ENCODE data around the gene TMEM270. TPM values are rescaled to one million over a fixed set of nuclear protein-coding genes. Genes with fewer than 3 reads are reported as not detected.

Gene TMEM270
- total and polyA plus RNA-seq, 2 donors (not counting 1 experiment from before 2014, with no cell fraction given) = not detected

DNA sequence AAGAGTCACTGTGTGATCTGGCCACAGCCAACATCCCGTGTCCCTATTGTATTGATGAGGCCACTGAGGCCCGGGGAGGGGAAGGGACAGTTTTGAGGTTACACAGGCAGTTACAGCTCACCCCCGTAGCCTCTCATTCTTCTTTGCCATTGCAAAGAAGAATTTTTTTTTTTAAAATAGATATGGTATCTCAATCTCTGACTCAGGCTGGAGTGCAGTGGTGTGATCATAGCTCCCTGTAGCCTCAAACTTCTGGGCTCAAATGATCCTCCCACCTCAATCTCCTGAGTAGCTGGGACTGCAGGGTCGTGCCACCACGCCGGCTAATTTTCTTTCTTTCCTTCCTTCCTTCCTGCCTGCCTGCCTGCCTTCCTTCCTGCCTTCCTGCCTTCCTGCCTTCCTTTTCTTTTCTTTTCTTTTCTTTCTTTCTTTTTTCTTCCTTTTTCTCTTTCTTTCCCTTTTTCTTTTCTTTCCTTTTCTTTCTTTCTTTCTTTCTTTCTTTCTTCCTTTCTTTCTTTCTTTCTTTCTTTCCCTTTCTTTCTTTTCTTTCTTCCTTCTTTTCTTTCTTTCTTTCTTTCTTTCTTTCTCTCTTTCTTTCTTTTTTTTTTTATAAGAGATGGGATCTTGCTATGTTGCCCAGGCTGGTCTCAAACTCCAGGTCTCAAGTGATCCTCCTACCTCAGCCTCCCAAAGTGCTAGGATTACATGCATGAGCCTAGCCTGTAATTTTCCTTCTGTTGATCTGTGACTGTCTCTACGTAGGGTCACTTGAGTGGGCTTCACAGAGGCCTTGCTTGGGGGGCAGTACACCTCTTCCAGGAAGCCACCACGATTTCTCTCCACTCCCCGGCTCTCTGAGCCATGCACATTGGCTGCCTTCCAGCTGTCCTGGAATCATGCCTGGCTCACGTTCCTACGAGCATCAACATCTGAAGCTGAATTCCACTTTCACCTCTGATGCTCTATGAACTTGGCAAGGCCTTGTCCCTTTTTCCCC lies 31.3 kb downstream of the TMEM270 start:
- no peak overlapping the region for H3K4me3 ChIP-seq (ENCODE audit: control extremely low read depth in 1 of 5, extremely low read depth in 1 of 5, insufficient read depth in 1 of 5, low read depth in 2 of 5, low read length in 4 of 5)
- H3K79me2 ChIP-seq (ENCODE audit: control insufficient read depth, insufficient read depth, low read length) = no peaks in the 10 kb centered on the region
- peaks cover 0 to 6% (median 0%) of the 10 kb centered on the region in 4 experiments for H3K27me3 ChIP-seq (replicated peaks in 1 of 4; ENCODE audit: control extremely low read depth in 1 of 4, control insufficient read depth in 3 of 4, insufficient read depth in 4 of 4, low read length in 3 of 4)
- ChIA-PET POLR2A (no interaction called here), CTCF (no interaction called here)
- TF ChIP-seq, protein P1, sequence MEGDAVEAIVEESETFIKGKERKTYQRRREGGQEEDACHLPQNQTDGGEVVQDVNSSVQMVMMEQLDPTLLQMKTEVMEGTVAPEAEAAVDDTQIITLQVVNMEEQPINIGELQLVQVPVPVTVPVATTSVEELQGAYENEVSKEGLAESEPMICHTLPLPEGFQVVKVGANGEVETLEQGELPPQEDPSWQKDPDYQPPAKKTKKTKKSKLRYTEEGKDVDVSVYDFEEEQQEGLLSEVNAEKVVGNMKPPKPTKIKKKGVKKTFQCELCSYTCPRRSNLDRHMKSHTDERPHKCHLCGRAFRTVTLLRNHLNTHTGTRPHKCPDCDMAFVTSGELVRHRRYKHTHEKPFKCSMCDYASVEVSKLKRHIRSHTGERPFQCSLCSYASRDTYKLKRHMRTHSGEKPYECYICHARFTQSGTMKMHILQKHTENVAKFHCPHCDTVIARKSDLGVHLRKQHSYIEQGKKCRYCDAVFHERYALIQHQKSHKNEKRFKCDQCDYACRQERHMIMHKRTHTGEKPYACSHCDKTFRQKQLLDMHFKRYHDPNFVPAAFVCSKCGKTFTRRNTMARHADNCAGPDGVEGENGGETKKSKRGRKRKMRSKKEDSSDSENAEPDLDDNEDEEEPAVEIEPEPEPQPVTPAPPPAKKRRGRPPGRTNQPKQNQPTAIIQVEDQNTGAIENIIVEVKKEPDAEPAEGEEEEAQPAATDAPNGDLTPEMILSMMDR (IDR thresholded peaks at IDR 0.05) = no peak
- no peak for TF ChIP-seq EZH2 (IDR thresholded peaks at IDR 0.05; ENCODE audit: borderline replicate concordance, insufficient read depth, low read depth, low read length, poor library complexity, severe bottlenecking)
- intact Hi-C loops (cut with micrococcal nuclease) = no loop called here
- no peak overlapping the region for H3K4me2 ChIP-seq (replicated peaks; ENCODE audit: low read depth, low read length, poor library complexity, severe bottlenecking)
- H3K36me3 ChIP-seq (replicated peaks in 1 of 2; ENCODE audit: control extremely low read depth in 1 of 2, control insufficient read depth in 1 of 2, extremely low read depth in 1 of 2, insufficient read depth in 2 of 2, low read length in 1 of 2) = no peaks in the 10 kb centered on the region
- H3K4me1 Mint-ChIP-seq = no peaks in the 10 kb centered on the region
- H3K27ac Mint-ChIP-seq = no peak overlapping the region
- H4K20me1 ChIP-seq (ENCODE audit: control insufficient read depth, insufficient read depth, low read length, poor library complexity, severe bottlenecking) = no peaks in the 10 kb centered on the region
- H2AFZ ChIP-seq (ENCODE audit: insufficient read depth, low read depth, low read length, poor library complexity, severe bottlenecking) = no peak overlapping the region
- no peak overlapping the region for H3K4me3 Mint-ChIP-seq
- 52% methylated on average over 7 of the region's 11 CpGs for WGBS (ENCODE audit: insufficient coverage)
- peaks cover 2% of the 10 kb centered on the region for H3K9me3 Mint-ChIP-seq (ENCODE audit: insufficient read depth)
- H3K27me3 Mint-ChIP-seq = peaks cover 20% of the 10 kb centered on the region
- peaks cover 0 to 7% (median 0%) of the 10 kb centered on the region in 3 donors for H3K9me3 ChIP-seq (ENCODE audit: control extremely low read depth in 1 of 3, control insufficient read depth in 2 of 3, insufficient read depth in 1 of 3, low read length in 2 of 3)
- no peak overlapping the region for H3K27ac ChIP-seq (ENCODE audit: low read length in 2 of 2)
- no peak for ATAC-seq (ENCODE audit: low read depth)
- no peaks in the 10 kb centered on the region for H3K4me1 ChIP-seq (ENCODE audit: control insufficient read depth in 2 of 2, insufficient read depth in 2 of 2, low read length in 2 of 2)
- no peak overlapping the region for H3K9ac ChIP-seq (ENCODE audit: low read length)
- no peak for DNase-seq

Data from B cell (primary cell).